SU-DHL-6 (cell line): Measurements from ENCODE around the gene MYO10.

Experiments
- CTCF ChIP-seq: fragments of 200-600 bp; sonication (generic); IDR thresholded peaks from one replicate; pipeline ENCODE4 v1.5.1; 2017; ENCODE audit warnings: antibody characterized with exemption, mild to moderate bottlenecking, low read length, moderate library complexity; ENCODE audit not compliant: insufficient read depth, poor library complexity, severe bottlenecking
- EZH2phosphoT487 ChIP-seq: fragments of 200-600 bp; sonication (generic), shearing (Covaris generic); conservative IDR thresholded peaks from 2 replicates; pipeline ENCODE4 v1.6.1; 2018; ENCODE audit warnings: mild to moderate bottlenecking, antibody characterized with exemption, low read length, moderate library complexity, mixed read lengths

DNA sequence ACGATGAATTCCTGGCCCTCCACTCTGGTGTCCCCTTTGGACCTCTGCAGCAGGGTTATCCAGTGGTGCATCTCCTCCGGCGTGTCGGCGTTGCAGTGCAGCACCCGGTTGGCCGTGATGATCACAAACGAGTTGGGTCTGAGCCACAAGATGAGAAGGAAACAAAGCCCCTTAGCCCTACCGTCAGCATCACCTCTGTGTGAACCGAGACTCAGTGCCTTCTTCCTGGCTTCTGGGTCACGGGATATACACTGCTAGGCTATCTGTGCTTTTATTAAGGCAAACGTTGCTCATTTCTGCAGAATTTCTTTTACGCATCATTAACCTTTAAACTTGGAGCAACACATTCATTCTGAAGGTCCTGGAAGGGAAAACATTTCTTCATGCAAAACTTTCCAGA is 254.2 kb downstream of the MYO10 start:
- TF ChIP-seq CTCF (no peak), EZH2phosphoT487 (no peak)
